Activated CD4-positive, CD25-positive, alpha-beta regulatory T cell treated with anti-CD3 and anti-CD28 coated beads, Interleukin-2, amount 50 U/mL, for 72 hours (primary cell): Measurements from ENCODE around the gene FUT8.
"Not testable (repeated sequence)": the region's sequence is repeated elsewhere in the genome, so short reads cannot be mapped to it uniquely, and the experiment has no call there.

Experiments
- DNase-seq: peaks from one replicate; pipeline ENCODE4 v3.0.0; 2021

The FUT8 gene

GRCh38 chr14:65456247-65456646 lies 43.7 kb downstream of the FUT8 start:
- no peak for DNase-seq

GRCh38 chr14:65461730-65462129 lies 49.2 kb downstream of the FUT8 start:
- no peak for DNase-seq

DNA sequence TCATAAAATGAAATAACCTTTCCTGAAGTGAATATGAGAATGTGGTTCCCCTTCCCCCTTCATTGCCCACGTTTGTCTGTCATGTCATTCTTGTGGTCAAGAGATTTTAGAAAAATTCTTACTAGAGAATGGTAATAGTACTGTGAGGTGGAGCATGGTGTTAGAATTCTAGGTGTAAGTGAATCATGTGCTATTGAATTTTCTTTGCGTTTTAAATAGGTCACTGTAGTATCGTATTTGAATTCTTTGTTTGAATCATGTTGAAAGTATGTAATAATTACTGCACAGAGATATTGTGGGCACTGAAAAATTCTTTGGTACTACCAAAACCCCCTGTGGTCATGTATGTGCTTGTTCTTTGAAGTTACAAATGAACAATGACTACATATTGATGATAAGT lies 49.9 kb downstream of the FUT8 start:
- DNase-seq: no peak

DNA sequence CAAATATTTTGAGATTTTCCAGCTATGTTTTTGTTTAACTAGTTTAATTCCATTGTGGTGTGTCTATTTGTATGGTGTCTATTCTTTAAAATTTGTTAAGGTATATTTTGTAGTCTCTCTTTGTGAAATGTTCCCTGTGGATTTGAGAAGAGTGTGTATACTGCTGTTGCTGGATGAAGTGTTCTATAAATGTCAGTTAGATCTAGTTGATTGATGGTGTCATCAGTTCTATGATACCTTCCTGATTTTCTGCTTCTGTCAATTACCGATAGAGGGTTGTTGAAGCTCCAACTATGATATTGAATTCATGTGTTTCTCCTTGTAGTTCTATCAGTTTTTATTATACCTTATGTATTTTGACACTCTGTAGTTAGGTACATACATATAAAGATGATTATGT lies 53.1 kb downstream of the FUT8 start:
- no peak for DNase-seq

- DNase-seq: not testable (repeated sequence)
Observed at GRCh38 chr14:65467926-65468325, 55.4 kb downstream of the FUT8 start.

- DNase-seq: no peak
Observed at GRCh38 chr14:65469903-65470302, 57.4 kb downstream of the FUT8 start.

GRCh38 chr14:65470404-65470880 lies 57.9 kb downstream of the FUT8 start:
- DNase-seq: no peak

GRCh38 chr14:65471038-65471878 lies 58.7 kb downstream of the FUT8 start:
- no peak for DNase-seq

- DNase-seq: no peak
Observed at GRCh38 chr14:65472189-65472588, 59.7 kb downstream of the FUT8 start.

GRCh38 chr14:65476273-65476941 lies 63.9 kb downstream of the FUT8 start:
- no peak for DNase-seq

DNA sequence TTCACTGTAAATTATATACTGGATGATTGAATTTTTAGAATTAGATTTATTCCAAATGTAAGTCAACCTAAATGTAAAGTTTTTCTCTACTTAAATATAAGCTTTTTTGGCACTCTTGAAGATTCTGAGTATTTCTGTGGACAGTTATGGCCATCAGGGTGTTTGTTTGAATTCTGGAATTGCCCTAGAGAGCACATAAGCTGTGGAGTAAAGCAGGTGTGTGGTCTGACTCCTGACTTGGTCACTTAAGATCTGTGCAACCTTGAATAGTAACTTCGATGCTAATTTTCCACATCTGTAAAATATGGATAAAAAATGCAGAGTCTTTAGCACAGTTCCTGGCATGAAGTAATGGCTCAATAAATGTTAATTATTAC lies 64.4 kb downstream of the FUT8 start:
- no peak for DNase-seq

DNA sequence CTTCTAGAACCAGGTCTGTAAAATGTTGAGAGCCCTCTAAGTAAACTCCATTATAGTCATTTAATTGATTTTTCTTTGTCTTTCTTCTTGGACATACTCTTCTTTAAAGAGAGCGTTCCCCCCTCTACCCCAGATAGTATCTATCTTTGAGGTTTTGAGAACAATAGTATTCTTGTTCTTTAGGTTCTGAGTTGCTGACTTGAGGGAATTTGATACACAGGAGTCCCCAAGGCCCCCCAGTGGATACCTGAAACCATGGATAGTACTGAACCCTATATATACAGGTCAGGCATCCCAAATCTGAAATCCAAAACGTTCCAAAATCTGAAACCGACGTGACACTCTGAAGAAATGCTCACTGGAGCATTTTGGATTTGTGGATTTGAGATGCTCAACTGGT lies 65.5 kb downstream of the FUT8 start:
- no peak for DNase-seq

DNA sequence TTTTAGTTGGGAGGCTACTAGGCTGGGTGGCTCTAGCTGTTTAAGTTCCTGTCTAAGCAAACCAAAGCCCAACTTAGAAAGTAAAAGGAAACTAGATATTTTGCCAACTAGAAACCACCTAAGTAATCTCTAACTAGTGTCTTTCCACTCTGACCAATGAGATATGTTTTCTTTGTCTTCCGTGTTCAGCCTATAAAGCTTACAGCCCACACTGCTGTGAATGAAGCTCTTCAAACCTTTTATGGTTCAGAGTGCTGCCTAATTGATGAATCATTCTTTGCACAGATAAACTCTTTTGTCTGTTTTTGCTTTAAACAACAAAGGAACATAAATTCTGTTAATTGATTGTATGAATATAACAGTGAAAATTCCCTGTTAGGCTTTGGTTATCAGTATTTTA lies 66.1 kb downstream of the FUT8 start:
- DNase-seq: no peak

- no peak for DNase-seq
Observed at GRCh38 chr14:65479386-65479785, 66.9 kb downstream of the FUT8 start.

DNA sequence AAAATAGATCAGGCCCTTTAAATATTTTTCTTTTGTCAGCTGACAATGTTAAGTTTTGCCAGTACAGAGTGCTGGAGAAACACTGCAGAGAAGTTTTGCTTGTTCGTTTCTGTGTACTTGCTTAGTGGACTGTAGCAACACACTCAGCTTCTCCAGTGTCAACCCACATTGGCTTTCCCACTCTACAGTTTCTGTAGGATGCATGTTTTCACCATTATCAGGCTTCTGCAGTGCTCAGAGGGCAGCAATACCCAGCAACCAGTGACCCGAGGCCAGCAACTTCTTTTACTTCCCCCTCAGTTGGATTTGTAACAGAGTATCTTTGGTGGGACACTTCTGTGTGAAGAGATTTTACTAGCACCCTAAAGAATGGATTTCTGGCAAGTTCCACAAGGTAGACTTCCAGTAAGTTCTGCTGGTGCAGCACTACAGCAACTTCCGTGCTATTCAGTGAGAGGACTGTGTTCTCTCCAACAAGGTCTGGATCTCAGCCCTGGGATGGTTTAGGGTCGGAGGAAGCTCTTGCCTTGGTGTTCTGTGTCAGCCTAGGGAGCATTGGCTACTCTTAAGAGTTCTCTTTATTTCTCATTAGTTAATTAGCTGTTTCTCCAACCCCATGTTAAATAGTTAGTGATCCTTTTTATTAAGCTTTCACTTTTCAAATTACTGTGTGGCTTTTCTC lies 70.4 kb downstream of the FUT8 start:
- DNase-seq: no peak

GRCh38 chr14:65483647-65484046 lies 71.1 kb downstream of the FUT8 start:
- DNase-seq: no peak

DNA sequence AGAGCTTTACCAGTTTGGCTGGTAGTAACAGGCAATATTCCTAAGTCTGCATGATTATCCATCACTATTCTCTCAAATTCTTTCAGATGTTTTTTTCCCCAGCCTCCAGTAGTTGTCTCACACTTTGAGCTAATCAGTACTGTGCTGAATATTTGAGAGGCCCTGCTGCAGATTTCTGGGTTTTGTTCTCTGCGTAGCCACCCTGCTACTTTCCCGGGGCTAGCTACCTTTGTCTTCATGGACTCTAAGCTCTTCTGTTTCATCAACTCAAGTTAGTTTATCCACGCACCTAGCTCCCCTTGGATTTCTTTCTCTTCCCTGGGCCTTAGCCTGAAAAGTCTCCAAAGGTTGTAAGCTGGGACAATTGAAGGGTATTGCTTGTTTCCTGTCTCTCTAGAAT lies 73.0 kb downstream of the FUT8 start:
- no peak for DNase-seq

DNA sequence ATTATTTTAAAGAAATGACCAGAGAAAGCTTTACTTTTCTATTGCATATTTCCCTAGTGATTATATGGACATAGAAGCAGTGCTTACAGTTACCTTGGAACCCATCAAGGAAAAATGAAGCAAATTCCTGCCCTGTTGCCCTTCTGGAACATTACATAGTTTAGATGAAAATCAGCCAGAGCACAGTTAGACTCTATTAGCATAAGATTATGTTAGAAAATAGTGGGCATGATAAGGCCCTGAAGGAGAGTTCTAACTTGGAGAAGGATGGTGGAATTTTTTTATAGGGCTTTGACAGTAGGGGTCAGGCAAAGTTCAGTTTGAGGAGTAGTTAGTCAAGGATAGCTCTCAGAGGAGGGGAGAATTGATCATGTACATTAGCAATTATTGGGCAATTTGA lies 74.3 kb downstream of the FUT8 start:
- no peak for DNase-seq

DNA sequence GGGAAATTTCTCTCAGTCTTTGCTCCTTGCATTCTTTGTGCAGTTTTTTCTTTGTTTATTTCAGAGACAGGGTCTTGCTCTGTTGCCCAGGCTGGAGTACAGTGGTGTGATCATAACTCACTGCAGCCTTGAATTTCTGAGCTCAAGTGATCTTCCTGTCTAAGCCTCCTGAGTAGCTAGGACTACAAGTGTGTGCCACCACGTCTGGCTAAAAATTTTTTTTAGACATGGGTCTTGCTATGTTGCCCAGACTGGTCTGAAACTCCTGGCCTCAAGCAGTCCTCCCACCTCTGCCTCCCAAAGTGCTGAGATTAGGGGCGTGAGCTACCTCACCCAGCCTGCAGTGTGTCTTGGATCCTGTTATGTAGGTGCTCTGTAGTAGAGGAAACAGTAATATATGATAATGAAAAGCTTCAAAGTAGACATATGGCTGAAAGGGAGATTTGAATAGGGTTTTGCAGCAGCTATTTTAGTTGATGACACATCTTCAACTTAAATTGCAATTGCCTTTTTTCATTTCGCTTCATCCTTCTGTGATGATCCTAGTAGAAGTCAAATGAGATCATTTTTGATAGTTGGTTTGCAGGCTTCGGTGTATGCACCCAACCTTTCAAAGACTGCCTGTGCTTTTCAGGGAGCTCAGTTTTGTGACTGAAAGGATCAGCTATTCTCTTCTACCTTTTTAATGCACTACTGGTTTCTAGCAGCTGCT lies 75.4 kb downstream of the FUT8 start:
- no peak for DNase-seq

GRCh38 chr14:65491274-65491673 lies 78.7 kb downstream of the FUT8 start:
- no peak for DNase-seq

- DNase-seq: no peak
Observed at GRCh38 chr14:65492266-65492665, 79.7 kb downstream of the FUT8 start.

DNA sequence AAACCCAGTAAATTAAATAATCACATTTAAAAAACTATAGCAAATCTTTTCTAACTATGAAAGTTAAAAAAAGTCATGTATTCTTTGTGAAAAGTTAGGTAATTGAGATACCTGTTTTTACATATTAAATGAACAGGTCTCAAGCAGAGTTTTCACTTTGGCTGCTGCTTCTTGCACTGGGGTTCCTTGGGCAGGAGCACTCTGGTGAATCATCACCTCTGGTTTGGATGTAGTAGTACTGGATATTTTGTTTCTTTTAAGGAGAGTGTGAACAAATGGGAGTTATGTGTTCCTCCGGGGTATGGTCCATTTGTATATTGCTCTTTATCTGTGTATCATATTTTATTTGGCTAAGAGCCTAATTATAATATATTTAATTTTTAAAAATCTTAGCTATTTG lies 82.7 kb downstream of the FUT8 start:
- DNase-seq: no peak
